ENCODE measurements around the gene EML1.
A peak's percentile ranks its signal among the peaks of the same experiment; 100 is the strongest.

The EML1 gene

GRCh38 chr14:99751539-99752485, 41.4 kb upstream of the EML1 start:
- TF ChIP-seq CTCF (IDR thresholded peaks at IDR 0.05; ENCODE audit: extremely low read depth, insufficient read depth, missing control alignments) = no peak
- in situ Hi-C loops (cut with MboI; ENCODE audit: low pct_unique_long_range_greater_than_20kb, low sequenced_read_pairs, unreplicated experiment) = no loop called here
- DNase-seq (ENCODE audit: low spot score) = no peak

GRCh38 chr14:99752486-99753121, 40.6 kb upstream of the EML1 start:
- no peak for TF ChIP-seq CTCF (IDR thresholded peaks at IDR 0.05; ENCODE audit: extremely low read depth, insufficient read depth, missing control alignments)
- in situ Hi-C loops (cut with MboI; ENCODE audit: low pct_unique_long_range_greater_than_20kb, low sequenced_read_pairs, unreplicated experiment) = no loop called here

GRCh38 chr14:99753225-99754140, 39.7 kb upstream of the EML1 start:
- in situ Hi-C loops (cut with MboI; ENCODE audit: low pct_unique_long_range_greater_than_20kb, low sequenced_read_pairs, unreplicated experiment) = no loop called here
- no peak for TF ChIP-seq CTCF (IDR thresholded peaks at IDR 0.05; ENCODE audit: extremely low read depth, insufficient read depth, missing control alignments)
- no peak for DNase-seq (ENCODE audit: low spot score)

More at GRCh38 chr14:99752486-99753121, 40.6 kb upstream of the EML1 start:
- no peak for DNase-seq (ENCODE audit: low spot score)

GRCh38 chr14:99754141-99755067, 38.8 kb upstream of the EML1 start:
- in situ Hi-C loops (cut with MboI; ENCODE audit: low pct_unique_long_range_greater_than_20kb, low sequenced_read_pairs, unreplicated experiment) = no loop called here
- DNase-seq (ENCODE audit: low spot score) = peak; percentile 24
- TF ChIP-seq CTCF (IDR thresholded peaks at IDR 0.05; ENCODE audit: extremely low read depth, insufficient read depth, missing control alignments) = no peak

GRCh38 chr14:99755068-99755405, 38.2 kb upstream of the EML1 start:
- no peak for TF ChIP-seq CTCF (IDR thresholded peaks at IDR 0.05; ENCODE audit: extremely low read depth, insufficient read depth, missing control alignments)
- DNase-seq (ENCODE audit: low spot score) = peak; percentile 17
- in situ Hi-C loops (cut with MboI; ENCODE audit: low pct_unique_long_range_greater_than_20kb, low sequenced_read_pairs, unreplicated experiment) = no loop called here

All from GM13977 (cell line).